HG03469 (cell line): ENCODE data around the gene SET.
"Not testable (repeated sequence)": the region's sequence is repeated elsewhere in the genome, so short reads cannot be mapped to it uniquely, and the experiment has no call there.

Experiments
- ATAC-seq: cut with Tn5 transposase; IDR thresholded peaks from one replicate; pipeline ENCODE4 v1.9.1; 2021; ENCODE audit warnings: mild to moderate bottlenecking, moderate library complexity, moderate number of reproducible peaks; ENCODE audit not compliant: unreplicated experiment

The SET gene, protein sequence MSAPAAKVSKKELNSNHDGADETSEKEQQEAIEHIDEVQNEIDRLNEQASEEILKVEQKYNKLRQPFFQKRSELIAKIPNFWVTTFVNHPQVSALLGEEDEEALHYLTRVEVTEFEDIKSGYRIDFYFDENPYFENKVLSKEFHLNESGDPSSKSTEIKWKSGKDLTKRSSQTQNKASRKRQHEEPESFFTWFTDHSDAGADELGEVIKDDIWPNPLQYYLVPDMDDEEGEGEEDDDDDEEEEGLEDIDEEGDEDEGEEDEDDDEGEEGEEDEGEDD

DNA sequence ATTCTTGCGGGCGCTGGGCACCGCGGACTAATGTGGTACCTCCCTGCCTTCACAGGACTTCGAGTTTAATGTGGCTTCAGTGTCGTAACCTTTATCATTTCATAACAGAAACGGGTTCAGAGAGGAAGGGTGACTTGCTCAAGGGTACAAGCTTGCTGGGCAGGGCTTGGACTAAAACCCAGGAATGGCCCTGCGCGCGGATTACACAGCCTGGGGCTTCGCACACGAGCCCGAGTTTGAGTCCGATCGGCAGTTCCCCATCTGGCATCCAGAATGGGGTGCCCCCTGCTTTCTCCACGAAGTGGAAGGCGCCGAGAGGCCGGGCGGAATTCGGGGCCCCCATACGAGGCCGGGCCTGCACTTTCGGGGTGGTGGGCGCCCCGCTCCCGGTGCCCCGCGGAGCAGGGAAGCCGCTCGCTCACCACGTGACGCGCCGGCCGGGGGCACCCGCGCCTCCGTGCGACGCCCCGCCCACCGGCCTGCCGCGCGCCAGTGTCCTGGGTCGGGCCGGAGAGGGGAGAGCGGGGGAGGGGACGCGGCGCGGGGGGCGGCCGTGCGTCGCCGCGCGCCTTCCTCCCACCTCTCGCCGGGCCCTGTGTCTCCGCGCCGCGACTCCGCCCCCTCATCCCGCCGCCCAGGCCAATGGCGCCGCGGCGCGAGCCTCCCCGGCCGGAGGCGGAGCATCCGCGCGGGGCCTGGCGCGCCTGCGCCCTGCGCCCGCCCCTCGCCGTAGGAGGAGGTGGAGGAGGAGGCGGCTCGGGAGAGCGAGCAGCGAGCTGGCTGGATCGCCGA, at the start of gene SET:
TSS of gene SET (plus strand) at position 722 of the 792 bp plus-strand sequence. CDS start 361 bp downstream, outside the sequence.
- peak; percentile 63 for ATAC-seq

DNA sequence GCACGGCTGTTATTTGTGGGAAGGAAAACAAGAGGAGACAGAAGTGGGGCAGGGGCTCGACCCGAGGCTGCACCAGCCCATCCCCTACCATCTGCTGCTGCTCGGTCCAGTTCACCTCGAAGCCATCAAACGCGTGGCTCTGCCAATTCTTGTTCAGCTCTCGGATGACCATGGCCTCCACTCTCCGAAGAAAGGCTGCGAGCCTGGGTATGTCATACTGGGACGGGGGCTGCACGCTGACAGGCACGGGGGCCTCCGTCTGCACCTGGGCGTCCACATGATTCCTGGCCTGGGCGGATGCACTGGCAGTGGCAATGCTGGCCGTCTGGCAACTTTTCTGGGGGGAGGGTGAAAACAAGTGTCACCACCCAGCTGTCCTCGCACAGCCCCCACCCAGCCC, 48.4 kb upstream of the SET start:
- ATAC-seq = no peak

DNA sequence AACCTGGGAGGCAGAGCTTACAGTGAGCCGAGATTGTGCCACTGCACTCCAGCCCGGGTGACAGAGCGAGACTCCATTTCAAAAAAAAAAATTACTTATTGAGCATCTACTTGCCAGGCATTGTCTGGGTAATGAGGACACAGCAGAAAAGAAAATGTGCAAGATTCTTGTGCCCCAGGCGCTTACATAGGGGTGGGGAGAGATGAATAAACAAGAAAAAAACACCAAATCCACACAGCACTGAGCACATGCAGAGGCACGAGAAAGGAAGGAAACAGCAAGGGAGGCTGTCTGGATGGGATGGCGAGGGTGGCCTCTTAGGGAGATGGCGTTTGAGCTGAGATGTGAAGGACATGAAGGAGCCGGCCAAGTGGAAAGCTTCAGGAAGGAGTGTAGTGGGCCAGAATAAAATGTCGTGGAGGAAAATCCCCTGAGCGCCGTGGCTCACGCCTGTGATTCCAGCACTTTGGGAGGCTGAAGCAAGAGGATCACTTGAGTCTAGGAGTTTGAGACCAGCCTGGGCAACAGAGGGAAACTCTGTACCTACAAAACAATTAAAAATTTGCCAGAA, 46.3 kb upstream of the SET start:
- ATAC-seq = no peak

DNA sequence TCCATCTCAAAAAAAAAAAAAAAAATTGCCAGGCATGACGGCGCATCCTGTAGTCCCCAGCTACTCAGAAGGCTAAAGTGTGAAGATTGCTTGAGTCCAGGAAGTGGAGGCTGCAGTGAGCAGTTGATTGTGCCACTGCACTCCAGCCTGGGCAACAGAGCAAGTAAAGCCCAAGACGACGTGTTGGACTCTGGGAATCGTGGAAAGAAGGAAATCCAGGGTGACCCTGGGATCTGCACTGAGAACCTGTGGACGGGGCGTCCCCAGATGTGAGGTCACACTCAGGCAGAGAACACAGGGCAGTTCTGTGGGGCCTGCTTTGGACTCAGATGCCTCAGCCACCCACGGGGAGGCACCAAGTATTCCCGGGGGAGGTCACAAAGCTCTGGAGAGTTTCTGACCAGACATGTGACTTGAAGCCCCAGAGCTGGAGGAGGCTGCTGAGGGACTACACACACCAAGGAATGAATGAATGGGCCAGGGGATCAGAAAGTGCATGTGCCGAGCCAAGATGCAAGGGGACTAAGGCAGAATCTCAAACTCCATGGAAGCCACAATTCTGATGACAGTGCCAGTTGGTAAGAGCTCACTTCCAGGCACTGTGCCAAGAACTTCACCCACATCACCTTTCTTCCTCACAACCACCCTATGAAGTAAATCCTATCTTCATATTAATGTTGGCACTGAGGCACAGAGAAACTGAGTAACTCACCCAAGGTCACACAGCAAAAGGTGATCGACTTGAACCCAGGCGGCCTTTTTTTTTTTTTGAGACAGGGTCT, 45.3 kb upstream of the SET start:
- no peak for ATAC-seq

DNA sequence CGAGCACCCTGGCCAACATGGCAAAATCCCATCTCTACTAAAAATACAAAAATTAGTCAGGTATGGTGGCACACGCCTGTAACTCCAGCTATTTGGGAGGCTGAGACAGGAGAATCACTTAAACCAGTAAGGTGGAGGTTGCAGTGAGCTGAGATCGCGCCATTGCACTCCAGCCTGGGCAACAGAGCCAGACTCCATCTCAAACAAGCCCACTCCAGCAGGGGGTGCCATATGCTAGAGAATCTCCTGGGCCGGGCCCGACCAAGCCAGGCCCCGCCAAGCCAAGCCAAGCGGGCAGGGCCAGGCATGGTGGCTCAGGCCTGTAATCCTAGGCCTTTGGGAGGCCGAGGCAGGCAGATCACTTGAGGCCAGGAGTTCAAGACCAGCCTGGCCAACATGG, 40.8 kb upstream of the SET start:
- not testable (repeated sequence) for ATAC-seq

DNA sequence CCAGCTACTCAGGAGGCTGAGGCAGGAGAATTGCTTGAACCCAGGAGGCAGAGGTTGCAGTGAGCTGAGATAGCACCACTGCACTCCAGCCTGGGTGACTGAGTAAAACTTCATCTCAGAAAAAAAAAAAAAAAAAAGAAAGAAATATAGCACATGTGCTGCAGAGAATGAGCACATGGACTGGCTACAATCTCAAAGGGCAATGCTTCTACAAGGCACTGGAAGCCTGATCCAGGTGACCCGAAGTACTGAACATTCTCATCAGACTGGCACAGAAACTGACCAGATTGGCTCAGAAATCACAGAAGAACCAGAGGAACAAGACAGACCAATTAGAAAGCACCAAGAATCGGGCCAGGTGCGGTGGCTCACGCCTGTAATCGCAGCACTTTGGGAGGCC, 37.2 kb upstream of the SET start:
- ATAC-seq = no peak

DNA sequence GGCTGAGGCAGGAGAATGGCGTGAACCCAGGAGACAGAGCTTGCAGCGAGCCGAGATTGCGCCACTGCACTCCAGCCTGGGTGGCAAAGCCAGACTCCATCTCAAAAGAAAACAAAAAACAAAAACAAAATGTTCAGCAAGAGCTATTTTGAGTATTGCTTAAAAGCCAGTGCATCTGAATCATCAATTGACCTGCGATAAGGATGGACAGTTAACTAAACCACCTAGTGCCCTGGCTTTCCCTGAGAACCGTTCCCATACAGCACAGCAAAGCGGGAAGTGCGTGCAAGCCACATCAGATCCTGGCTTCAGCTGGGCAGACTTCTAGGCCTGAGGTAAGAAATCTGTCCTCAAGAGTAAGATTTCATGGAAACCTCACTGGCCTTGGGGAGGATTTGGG, 35.1 kb upstream of the SET start:
- ATAC-seq = no peak

DNA sequence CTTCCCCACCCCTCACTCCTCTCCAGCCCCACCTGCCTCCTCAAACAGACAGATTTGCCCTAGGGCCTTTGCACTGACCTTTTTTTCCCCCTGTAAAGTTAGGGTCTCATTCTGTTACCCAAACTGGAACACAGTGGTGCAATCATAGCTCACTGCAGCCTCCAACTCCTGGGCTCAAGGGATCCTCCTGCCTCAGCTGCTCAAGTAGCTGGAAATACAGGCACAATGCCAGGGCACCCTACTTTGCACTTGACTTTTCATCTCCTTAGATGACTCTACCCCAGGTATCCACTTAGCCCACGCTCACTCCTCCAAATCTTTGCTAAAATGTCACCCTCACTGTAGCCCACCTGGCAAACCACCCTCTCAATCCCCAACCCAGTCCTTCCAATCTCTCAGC, 34.5 kb upstream of the SET start:
- no peak for ATAC-seq

DNA sequence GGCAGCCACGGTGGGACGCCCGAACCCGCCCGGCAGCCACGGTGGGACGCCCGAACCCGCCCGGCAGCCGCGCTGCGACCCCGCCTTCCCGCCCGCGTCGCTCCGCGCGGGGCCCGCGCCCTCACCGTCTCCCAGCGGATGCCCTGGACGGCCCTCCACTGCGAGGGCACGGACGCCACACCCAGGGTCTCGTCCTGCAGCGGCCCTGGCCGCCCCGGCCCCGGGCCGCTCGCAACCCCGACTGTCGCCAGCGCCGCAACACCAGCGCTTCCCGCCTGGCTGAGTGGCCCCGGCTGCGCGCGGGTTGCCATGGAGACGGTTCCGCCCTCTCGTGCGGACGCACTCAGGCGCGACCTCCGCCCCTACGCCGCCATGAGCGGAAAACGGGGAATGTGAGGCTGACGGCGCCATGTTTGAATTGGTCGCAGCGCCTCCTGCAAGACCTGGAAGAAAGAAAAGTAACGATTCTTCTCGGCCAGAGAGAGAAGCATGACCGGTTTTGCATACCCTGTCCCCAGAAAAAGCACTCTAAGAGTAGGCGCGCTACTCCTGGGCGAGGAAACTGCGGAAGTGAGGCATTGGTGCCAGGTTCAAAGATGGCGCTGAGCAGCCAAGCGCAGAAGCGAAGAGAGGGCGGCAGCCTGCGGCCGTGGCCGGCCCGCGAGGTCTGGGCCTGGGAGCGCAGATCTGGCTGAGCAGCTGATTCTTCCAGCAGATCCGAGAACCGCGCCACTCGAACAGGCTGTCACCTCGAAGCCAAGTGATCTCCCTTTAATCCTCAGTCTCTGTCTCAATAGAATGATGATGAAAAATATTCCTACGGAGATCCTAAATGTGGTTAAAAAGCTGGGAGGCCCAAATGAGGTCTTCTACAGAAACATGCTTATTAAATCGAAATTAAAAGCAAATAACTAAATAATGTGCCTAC, 32.3 kb upstream of the SET start, which contains the start of gene DYNC2I2:
TSS of gene DYNC2I2 (minus strand) at position 432 of the 928 bp plus-strand sequence. CDS start at position 311, 121 bp downstream.
- peak; percentile 50 for ATAC-seq

DNA sequence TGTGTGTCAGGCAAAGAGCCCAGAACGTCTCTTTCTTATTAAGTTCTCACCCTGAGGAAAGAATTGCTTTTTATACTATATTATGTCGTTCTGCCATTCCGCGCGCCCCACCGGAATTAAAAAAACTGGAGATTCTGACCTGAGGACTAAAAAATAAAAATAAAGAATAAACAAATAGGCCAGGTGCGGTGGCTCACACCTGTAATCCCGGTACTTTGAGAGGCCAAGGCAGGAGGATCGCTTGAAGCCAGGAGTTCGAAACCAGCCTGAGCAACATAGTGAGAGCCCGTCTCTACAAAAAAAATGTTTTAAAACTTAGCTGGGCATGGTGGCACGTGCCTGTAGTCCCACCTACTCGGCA, 31.7 kb upstream of the SET start:
- ATAC-seq = no peak

DNA sequence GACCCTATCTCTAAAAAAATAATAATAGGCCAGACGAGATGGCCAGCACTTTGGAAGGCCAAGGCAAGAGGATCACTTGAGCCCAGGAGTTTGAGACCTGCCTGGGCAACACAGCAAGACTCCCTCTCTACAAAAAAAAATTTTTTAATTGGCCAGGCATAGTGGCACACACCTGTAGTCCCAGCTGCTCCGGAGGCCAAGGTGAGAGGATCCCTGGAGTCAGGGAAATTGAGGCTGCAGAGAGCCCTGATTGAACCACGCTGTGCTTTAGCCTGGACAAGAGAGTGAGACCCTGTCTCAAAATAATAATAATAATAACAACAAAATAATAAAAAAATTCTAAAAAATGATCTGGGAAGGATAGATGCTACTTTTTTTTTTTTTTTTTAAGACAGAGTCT, 31.2 kb upstream of the SET start:
- ATAC-seq = no peak

DNA sequence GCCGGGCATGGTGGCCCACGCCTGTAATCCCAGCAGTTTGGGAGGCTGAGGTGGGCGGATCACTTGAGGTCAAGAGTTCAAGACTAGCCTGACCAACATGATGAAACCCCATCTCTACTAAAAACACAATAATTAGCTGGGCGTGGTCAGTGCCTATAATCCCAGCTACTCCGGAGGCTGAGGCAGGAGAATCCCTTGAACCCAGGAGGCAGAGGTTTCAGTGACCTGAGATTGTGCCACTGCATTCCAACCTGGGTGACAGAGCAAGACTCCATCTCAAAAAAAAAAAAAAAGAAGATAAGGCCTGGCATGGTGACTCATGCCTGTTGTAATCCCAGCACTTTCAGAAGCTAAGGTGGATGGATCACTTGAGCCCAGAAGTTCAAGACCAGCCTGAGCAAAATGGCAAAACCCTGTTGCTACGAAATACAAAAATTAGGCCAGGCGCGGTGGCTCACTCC, 22.5 kb upstream of the SET start:
- ATAC-seq = not testable (repeated sequence)

DNA sequence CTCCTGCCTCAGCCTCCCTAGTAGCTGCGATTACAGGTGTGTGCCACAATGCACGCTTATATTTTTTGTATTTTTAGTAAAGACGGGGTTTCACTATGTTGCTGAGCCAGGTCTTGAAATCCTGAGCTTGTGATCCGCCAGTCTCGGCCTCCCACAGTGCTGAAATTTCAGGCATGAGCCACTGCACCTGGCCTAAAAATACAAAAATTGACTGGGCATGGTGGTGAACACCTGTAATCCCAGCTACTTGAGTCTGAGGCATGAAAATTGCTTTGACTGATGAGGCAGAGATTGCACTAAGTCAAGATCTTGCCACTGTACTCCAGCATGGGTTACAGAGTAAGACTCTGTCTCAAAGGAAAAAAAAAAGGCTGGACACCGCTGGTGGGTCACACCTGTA, 19.2 kb upstream of the SET start:
- no peak for ATAC-seq

DNA sequence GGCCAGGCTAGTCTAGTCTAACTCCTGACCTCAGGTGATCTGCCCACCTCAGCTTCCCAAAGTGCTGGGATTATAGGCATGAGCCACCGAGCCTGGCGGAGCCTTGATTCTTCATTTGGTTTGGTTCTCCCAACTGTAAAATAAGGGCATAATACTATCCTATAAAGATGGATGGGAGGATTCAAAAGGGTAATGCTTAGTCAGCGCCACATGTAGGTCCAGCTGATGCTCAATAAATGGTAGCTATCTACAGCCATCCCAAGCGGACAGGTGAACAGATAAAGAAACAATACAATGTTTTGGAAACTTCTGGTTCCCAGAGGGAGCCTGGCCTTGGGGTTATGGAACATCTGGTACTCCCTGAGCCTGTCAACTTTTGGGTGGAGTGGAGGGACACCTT, 13.6 kb upstream of the SET start:
- ATAC-seq = no peak

DNA sequence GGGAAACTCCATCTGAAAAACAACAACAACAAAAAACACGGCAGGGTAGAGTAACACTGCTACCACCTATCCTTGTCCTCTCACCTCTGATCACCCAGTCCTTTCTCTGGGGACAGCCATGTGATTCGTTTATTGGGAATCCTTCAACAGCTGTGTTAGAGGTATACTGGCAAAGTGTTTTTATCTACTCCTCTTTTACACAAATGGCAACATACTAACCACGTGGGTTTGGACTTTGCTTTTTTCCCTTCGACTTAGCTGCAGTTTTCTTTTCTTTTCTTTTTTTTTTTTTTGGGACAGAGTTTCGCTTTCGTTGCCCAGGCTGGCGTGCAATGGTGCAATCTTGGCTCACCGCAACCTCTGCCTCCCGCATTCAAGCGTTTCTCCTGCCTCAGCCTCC, 11.2 kb upstream of the SET start:
- no peak for ATAC-seq

DNA sequence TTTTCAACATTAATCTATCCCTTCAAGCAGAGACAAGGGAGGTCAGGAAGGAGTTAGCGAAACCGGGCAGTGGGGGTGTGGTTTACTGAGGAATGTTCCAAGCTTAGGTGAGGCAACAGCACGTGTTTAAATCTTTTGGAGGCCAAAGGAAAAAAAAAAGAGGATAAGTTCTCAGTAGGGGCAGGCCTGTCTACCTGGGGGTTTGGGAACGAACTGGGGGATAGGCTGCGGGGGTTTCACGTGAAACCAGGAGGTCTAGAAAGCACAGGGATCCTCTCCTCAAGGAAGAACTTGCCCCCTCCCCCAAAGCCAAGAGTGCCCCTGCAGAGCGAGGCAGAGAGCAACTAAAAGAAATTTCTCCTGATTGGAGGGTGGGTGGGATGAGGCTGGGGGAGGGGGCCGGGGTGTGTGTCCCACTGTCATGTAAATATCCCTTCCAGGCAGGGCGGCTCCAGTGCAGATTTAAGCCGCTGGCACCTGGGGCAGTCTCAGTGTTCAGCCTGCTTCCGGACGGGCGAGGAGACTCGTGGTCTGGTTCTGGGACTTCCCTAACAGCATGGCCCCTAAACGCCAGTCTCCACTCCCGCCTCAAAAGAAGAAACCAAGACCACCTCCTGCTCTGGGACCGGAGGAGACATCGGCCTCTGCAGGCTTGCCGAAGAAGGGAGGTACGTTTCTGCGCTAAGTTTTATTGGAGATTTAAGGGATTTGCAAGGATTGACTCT, 5.5 kb upstream of the SET start:
- ATAC-seq = no peak

DNA sequence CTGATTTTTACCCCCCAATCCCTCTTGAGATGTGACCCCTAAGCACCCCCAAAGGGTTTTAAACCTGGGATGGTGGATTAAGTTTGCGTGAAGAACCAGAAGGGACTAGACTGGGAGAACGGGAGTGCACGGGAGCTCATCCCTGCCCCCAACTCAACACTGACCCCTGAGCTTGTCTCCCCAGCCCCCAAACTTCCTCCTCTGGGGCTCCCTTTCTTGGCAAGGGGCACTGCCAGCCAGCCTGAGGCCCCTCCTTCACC, 5.0 kb upstream of the SET start:
- ATAC-seq = no peak

DNA sequence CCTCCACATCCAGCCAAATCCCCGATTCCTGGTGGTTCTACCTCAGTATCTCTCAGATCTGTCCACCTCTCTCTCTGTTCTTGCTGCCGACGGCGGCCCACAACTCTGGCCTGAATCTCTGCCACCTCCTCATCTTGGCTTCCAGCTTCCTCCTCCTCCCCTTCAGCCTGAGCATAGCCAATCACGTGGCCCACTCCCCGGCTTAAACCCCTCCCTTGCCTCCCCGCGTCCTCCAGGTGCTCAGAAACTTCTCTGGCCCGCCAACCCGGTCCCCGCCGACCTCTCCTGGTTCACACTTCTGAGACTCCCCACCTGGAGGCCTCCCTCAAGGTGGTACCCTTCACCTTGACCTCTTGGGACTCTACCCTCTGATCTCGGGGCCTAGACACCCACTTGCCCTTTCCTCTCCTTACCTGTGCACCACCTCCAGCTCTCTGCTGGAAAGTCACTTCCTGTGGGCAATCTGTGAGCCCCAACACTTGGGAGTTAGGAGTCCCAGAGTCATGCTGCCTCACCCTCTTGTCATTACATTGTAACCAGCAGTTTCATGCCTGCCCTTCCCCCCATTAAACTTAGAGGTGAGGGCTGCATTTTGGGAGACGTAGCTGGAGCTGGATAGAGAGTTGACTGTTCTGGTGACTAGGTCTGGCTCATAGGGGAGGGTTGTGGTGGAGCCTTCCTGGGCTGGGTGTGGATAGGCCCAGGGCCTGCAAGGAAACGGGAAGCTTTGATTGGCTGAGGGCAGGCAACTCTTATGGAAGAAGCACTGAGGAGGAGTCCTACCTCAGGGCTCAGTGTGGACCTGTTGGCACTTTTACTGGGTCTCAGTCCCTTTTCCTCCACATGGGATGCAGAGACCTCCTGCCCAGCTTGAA, 4.5 kb upstream of the SET start:
- no peak for ATAC-seq
